ENCODE measurements around the gene FGFR1OP2.

Gene FGFR1OP2

DNA sequence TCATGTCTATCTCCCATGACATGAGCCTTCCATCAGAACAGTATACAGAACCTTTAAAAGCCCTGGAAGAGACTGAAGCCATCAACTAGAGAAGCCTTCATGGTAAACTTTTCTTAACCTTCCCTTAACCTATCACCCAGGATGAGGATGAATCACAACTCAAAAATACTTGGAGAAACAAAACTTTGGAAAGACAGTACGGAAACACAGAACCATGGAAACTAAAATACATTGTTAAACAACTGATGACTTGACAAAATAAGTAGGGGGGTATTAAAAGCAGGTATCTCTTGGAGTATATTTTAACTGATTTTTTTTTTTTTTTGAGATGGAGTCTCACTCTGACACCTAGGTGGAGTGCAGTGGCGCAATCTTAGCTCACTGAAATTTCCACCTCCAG lies 67.2 kb downstream of the FGFR1OP2 start:
- no peak for DNase-seq

DNA sequence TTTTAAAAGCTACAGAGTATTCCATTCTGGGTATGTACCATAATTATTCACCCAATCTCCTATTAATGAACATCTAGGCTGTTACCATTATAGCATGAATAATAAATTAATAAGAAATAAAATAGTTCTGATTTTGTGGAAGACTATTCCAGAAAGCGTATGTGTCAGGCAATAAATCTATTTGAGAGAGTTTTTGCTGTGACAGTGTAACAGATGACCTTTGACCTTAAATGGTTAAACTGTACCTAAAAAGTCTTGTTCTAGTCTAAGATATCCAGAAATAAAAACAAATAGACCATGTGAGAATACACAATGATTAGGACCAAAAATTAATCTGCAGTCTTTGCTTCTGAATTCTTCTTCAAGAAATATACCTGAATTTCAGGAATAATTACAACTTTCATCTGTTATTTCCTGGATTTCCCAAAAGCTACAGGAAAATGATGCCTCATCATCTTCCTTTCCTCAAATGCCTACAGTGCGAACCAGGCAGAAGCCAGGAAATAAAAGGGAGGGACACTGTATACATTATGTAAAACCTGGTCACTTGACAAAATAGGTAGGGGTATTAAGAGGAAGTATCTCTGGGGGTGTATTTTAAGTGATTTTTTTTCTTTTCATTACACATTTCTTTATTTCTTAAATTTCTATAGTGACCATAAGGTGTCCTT lies 68.7 kb downstream of the FGFR1OP2 start:
- DNase-seq: no peak

DNA sequence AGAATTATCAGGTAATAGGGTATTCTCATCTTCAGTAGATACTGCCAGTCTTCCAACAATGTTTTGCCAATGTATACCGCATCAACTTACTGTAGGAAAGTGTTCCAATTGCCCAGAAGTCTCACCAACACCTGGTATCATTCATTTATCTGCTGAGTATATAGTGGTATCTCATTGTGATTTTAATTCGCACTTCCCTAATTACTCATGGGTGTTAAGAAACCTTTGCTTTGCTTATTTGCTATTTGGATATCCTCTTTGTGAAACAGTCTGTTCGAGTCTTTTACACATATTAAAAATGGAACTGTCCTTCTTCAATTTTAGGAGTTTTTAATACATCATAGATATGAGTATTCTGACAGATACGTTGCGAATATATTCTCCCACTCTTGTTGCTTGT lies 69.8 kb downstream of the FGFR1OP2 start:
- DNase-seq: no peak

DNA sequence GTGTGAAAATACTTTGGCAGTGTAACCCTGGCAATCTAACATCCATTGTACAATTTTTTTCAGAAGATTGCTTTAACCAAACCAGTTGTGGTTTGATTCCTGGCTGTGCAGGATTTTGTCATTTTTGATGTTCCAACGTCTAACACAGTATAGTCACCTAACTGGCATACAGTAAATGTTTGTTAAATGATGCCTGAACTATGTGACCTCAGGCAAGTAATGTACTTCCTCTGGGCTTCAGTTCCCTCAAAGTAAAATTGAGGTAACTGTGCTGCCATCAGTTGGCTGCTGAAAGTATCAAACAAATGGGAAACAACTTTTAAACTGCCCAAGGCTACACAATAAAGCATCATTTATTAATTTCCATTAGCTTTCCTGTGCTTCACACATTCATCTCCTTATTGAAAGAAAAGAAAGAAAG lies 71.6 kb downstream of the FGFR1OP2 start:
- no peak for DNase-seq

GRCh38 chr12:27012239-27012981 lies 74.1 kb downstream of the FGFR1OP2 start:
- no peak for DNase-seq

- DNase-seq: no peak
Measured at GRCh38 chr12:27012982-27013255, 74.6 kb downstream of the FGFR1OP2 start.

GRCh38 chr12:27013611-27014084 lies 75.4 kb downstream of the FGFR1OP2 start:
- DNase-seq: no peak

- peak; percentile 96 for DNase-seq
Measured at GRCh38 chr12:27014085-27014858, 76.0 kb downstream of the FGFR1OP2 start, which contains the start of gene TM7SF3. Gene TM7SF3, minus strand, starts transcription at chr12:27014384. Its CDS starts 216 bp downstream, at chr12:27014168.

GRCh38 chr12:27014859-27015729 lies 76.8 kb downstream of the FGFR1OP2 start:
- no peak for DNase-seq

DNA sequence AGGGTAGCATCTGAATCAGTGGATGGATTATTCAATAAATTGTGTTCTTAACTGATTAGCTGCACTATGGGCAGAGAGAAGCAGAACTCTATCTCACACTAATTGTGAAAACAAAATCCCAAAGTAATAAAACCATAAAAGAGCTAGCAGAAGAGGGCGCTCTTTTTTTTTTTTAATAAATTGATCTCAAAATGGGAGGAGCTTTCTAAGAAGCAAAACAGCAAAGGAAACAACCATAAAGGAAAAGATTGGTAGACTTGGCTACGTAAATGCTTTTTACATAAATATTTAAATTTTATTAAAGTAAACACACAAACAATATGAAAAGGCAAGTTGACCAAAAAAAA lies 77.4 kb downstream of the FGFR1OP2 start:
- DNase-seq: no peak
